ENCODE results near the gene EXOC5. TPM values are rescaled to one million over a fixed set of nuclear protein-coding genes. Genes with fewer than 3 reads are reported as not detected.

EXOC5 gene
- total RNA-seq = 10 to 100 TPM; 69.2 to 69.6 TPM

GRCh38 chr14:57268161-57269069 is at the start of gene EXOC5, which contains the start of gene AP5M1:
Gene EXOC5, minus strand, starts transcription at chr14:57268905. Its CDS starts 257 bp downstream, at chr14:57268648.
Gene AP5M1, plus strand, starts transcription at chr14:57268971. Its CDS starts 344 bp downstream, at chr14:57269315.
- POLR2A ChIA-PET = interaction anchor here (0.6 to 2.0 kb wide), 5 partner anchors 9 to 689 kb away, joined by 3 to 22 read pairs (median 3); partner anchors contain the start of genes NAA30 and TMEM260
- peak; percentile 88 for ATAC-seq
- peaks cover 12% of the 10 kb centered on the region for H3K36me3 Mint-ChIP-seq (ENCODE audit: low read depth)
- DNase-seq = peak; percentile 95
- peak within 1 kb of the TSS; percentile 100 for H3K4me3 Mint-ChIP-seq
- CTCF ChIA-PET = interaction anchor here (1.0 to 1.5 kb wide), 3 partner anchors 20 to 689 kb away, joined by 4 to 5 read pairs (median 4); partner anchors contain the start of genes NAA30 and TMEM260
- no peaks in the 10 kb centered on the region for H3K27me3 Mint-ChIP-seq (ENCODE audit: low read depth)
- H3K27ac Mint-ChIP-seq = peak within 1 kb of the TSS; percentile 100
- H3K4me1 Mint-ChIP-seq (ENCODE audit: low read depth) = peaks cover 43% of the 10 kb centered on the region
- no peaks in the 10 kb centered on the region for H3K9me3 Mint-ChIP-seq (ENCODE audit: insufficient read depth)

- Mint-ChIP-seq H3K4me1 (ENCODE audit: low read depth) (peaks cover 5% of the 10 kb centered on the region), H3K36me3 (ENCODE audit: low read depth) (peaks cover 3% of the 10 kb centered on the region), H3K27ac (no peak overlapping the region), H3K27me3 (ENCODE audit: low read depth) (no peaks in the 10 kb centered on the region), H3K4me3 (no peak overlapping the region), H3K9me3 (ENCODE audit: insufficient read depth) (peaks cover 6% of the 10 kb centered on the region)
- POLR2A ChIA-PET = no interaction called here
- peak; percentile 68 for ATAC-seq
- CTCF ChIA-PET = interaction anchor here (0.6 to 1.8 kb wide), 6 partner anchors 9 to 843 kb away, joined by 3 to 16 read pairs (median 3); no protein-coding TSS in a partner anchor
- peak; percentile 81 for DNase-seq
These were observed 48.6 kb upstream of the EXOC5 start for GRCh38 chr14:57317248-57317833.

- peaks cover 6% of the 10 kb centered on the region for H3K9me3 Mint-ChIP-seq (ENCODE audit: insufficient read depth)
- peaks cover 3% of the 10 kb centered on the region for H3K36me3 Mint-ChIP-seq (ENCODE audit: low read depth)
- peaks cover 5% of the 10 kb centered on the region for H3K4me1 Mint-ChIP-seq (ENCODE audit: low read depth)
- H3K27ac Mint-ChIP-seq = peak overlapping the region; percentile 4
- no peak for DNase-seq
- no peak for ATAC-seq
- H3K4me3 Mint-ChIP-seq = no peak overlapping the region
- peaks cover 2% of the 10 kb centered on the region for H3K27me3 Mint-ChIP-seq (ENCODE audit: low read depth)
- POLR2A ChIA-PET = interaction anchor here (0.8 kb wide), 1 partner anchor 45 kb away, joined by 3 read pairs; no protein-coding TSS in a partner anchor
- CTCF ChIA-PET = interaction anchor here (1.4 kb wide), 2 partner anchors 9 to 76 kb away, joined by 3 to 4 read pairs; partner anchors contain the start of gene NAA30
These were observed 45.8 kb upstream of the EXOC5 start for GRCh38 chr14:57314396-57315089.

GRCh38 chr14:57302883-57303282 is 34.2 kb upstream of the EXOC5 start:
- no peaks in the 10 kb centered on the region for H3K9me3 Mint-ChIP-seq (ENCODE audit: insufficient read depth)
- ATAC-seq (no peak), DNase-seq (no peak)
- CTCF ChIA-PET = interaction anchor here (1.3 to 2.4 kb wide), 2 partner anchors 14 to 813 kb away, joined by 5 read pairs; no protein-coding TSS in a partner anchor
- no peak overlapping the region for H3K4me3 Mint-ChIP-seq
- peaks cover 22% of the 10 kb centered on the region for H3K27me3 Mint-ChIP-seq (ENCODE audit: low read depth)
- H3K36me3 Mint-ChIP-seq (ENCODE audit: low read depth) = no peaks in the 10 kb centered on the region
- no peak overlapping the region for H3K27ac Mint-ChIP-seq
- POLR2A ChIA-PET = no interaction called here
- no peaks in the 10 kb centered on the region for H3K4me1 Mint-ChIP-seq (ENCODE audit: low read depth)

- H3K4me3 Mint-ChIP-seq = no peak overlapping the region
- peaks cover 6% of the 10 kb centered on the region for H3K27me3 Mint-ChIP-seq (ENCODE audit: low read depth)
- ChIA-PET POLR2A (no interaction called here), CTCF (no interaction called here)
- peaks cover 3% of the 10 kb centered on the region for H3K36me3 Mint-ChIP-seq (ENCODE audit: low read depth)
- no peaks in the 10 kb centered on the region for H3K9me3 Mint-ChIP-seq (ENCODE audit: insufficient read depth)
- H3K27ac Mint-ChIP-seq = no peak overlapping the region
- ATAC-seq (no peak), DNase-seq (no peak)
- no peaks in the 10 kb centered on the region for H3K4me1 Mint-ChIP-seq (ENCODE audit: low read depth)
These were observed 30.8 kb upstream of the EXOC5 start for GRCh38 chr14:57299511-57299910.

- POLR2A ChIA-PET = no interaction called here
- Mint-ChIP-seq H3K9me3 (ENCODE audit: insufficient read depth) (no peaks in the 10 kb centered on the region), H3K27me3 (ENCODE audit: low read depth) (no peaks in the 10 kb centered on the region), H3K4me1 (ENCODE audit: low read depth) (no peaks in the 10 kb centered on the region), H3K36me3 (ENCODE audit: low read depth) (peaks cover 3% of the 10 kb centered on the region), H3K4me3 (no peak overlapping the region), H3K27ac (no peak overlapping the region)
- ATAC-seq (no peak), DNase-seq (no peak)
- CTCF ChIA-PET = no interaction called here
These were observed 29.1 kb upstream of the EXOC5 start for GRCh38 chr14:57297852-57298251.

GRCh38 chr14:57295239-57295638 is 26.5 kb upstream of the EXOC5 start:
- DNase-seq (no peak), ATAC-seq (no peak)
- H3K27me3 Mint-ChIP-seq (ENCODE audit: low read depth) = no peaks in the 10 kb centered on the region
- no peak overlapping the region for H3K4me3 Mint-ChIP-seq
- no peaks in the 10 kb centered on the region for H3K9me3 Mint-ChIP-seq (ENCODE audit: insufficient read depth)
- POLR2A ChIA-PET = interaction anchor here (0.6 kb wide), 1 partner anchor 864 kb away, joined by 3 read pairs; no protein-coding TSS in a partner anchor
- H3K36me3 Mint-ChIP-seq (ENCODE audit: low read depth) = peaks cover 12% of the 10 kb centered on the region
- no peak overlapping the region for H3K27ac Mint-ChIP-seq
- no peaks in the 10 kb centered on the region for H3K4me1 Mint-ChIP-seq (ENCODE audit: low read depth)
- CTCF ChIA-PET = interaction anchor here (0.8 to 2.1 kb wide), 4 partner anchors 12 to 804 kb away, joined by 3 to 5 read pairs (median 3); no protein-coding TSS in a partner anchor

- no peaks in the 10 kb centered on the region for H3K4me1 Mint-ChIP-seq (ENCODE audit: low read depth)
- H3K27ac Mint-ChIP-seq = no peak overlapping the region
- H3K9me3 Mint-ChIP-seq (ENCODE audit: insufficient read depth) = no peaks in the 10 kb centered on the region
- CTCF ChIA-PET = interaction anchor here (0.7 to 2.1 kb wide), 10 partner anchors 9 to 803 kb away, joined by 3 to 5 read pairs (median 3); no protein-coding TSS in a partner anchor
- H3K36me3 Mint-ChIP-seq (ENCODE audit: low read depth) = peaks cover 16% of the 10 kb centered on the region
- no peak for DNase-seq
- POLR2A ChIA-PET = no interaction called here
- no peaks in the 10 kb centered on the region for H3K27me3 Mint-ChIP-seq (ENCODE audit: low read depth)
- no peak overlapping the region for H3K4me3 Mint-ChIP-seq
- no peak for ATAC-seq
These were observed 25.4 kb upstream of the EXOC5 start for GRCh38 chr14:57293866-57294837.

GRCh38 chr14:57291692-57292647 is 23.3 kb upstream of the EXOC5 start:
- H3K27me3 Mint-ChIP-seq (ENCODE audit: low read depth) = no peaks in the 10 kb centered on the region
- H3K4me1 Mint-ChIP-seq (ENCODE audit: low read depth) = no peaks in the 10 kb centered on the region
- H3K9me3 Mint-ChIP-seq (ENCODE audit: insufficient read depth) = no peaks in the 10 kb centered on the region
- CTCF ChIA-PET = no interaction called here
- no peak for DNase-seq
- H3K27ac Mint-ChIP-seq = no peak overlapping the region
- no peak for ATAC-seq
- POLR2A ChIA-PET = no interaction called here
- no peak overlapping the region for H3K4me3 Mint-ChIP-seq
- peaks cover 20% of the 10 kb centered on the region for H3K36me3 Mint-ChIP-seq (ENCODE audit: low read depth)

GRCh38 chr14:57290751-57291150 is 22.0 kb upstream of the EXOC5 start:
- peaks cover 20% of the 10 kb centered on the region for H3K36me3 Mint-ChIP-seq (ENCODE audit: low read depth)
- no peak overlapping the region for H3K4me3 Mint-ChIP-seq
- POLR2A ChIA-PET = no interaction called here
- H3K27me3 Mint-ChIP-seq (ENCODE audit: low read depth) = no peaks in the 10 kb centered on the region
- H3K27ac Mint-ChIP-seq = no peak overlapping the region
- H3K9me3 Mint-ChIP-seq (ENCODE audit: insufficient read depth) = no peaks in the 10 kb centered on the region
- CTCF ChIA-PET = interaction anchor here (1.4 kb wide), 1 partner anchor 13 kb away, joined by 3 read pairs; no protein-coding TSS in a partner anchor
- no peaks in the 10 kb centered on the region for H3K4me1 Mint-ChIP-seq (ENCODE audit: low read depth)
- DNase-seq (no peak), ATAC-seq (no peak)
